Measurements from ENCODE around the gene PDE5A. TPM values are rescaled to one million over a fixed set of nuclear protein-coding genes. Genes with fewer than 3 reads are reported as not detected.

PDE5A gene
- total and polyA plus RNA-seq, 2 donors (not counting 1 experiment from before 2014, with no cell fraction given), result 0.49 to 1.4 TPM

- no peak for ATAC-seq (ENCODE audit: low read depth)
- Mint-ChIP-seq H3K27ac (no peak overlapping the region), H3K9me3 (ENCODE audit: insufficient read depth) (no peaks in the 10 kb centered on the region), H3K4me3 (no peak overlapping the region), H3K4me1 (no peaks in the 10 kb centered on the region), H3K27me3 (peaks cover 12% of the 10 kb centered on the region)
- H3K4me1 ChIP-seq (ENCODE audit: control insufficient read depth in 2 of 2, insufficient read depth in 2 of 2, low read length in 2 of 2), result no peaks in the 10 kb centered on the region
- WGBS (ENCODE audit: insufficient coverage), result no CpG with 5 or more reads among the region's 1 CpG
- H4K20me1 ChIP-seq (ENCODE audit: control insufficient read depth, insufficient read depth, low read length, poor library complexity, severe bottlenecking), result no peaks in the 10 kb centered on the region
- ChIA-PET POLR2A (no interaction called here), CTCF (no interaction called here)
- H2AFZ ChIP-seq (ENCODE audit: insufficient read depth, low read depth, low read length, poor library complexity, severe bottlenecking), result no peak overlapping the region
- no peak overlapping the region for H3K9ac ChIP-seq (ENCODE audit: low read length)
- no peak overlapping the region for H3K4me3 ChIP-seq (ENCODE audit: control extremely low read depth in 1 of 5, extremely low read depth in 1 of 5, insufficient read depth in 1 of 5, low read depth in 2 of 5, low read length in 4 of 5)
- DNase-seq, result no peak
- no peak for TF ChIP-seq CTCF (IDR thresholded peaks at IDR 0.05)
- TF ChIP-seq EZH2 (IDR thresholded peaks at IDR 0.05; ENCODE audit: borderline replicate concordance, insufficient read depth, low read depth, low read length, poor library complexity, severe bottlenecking), result no peak
- no peak overlapping the region for H3K27ac ChIP-seq (ENCODE audit: low read length in 2 of 2)
- intact Hi-C loops (cut with micrococcal nuclease), result no loop called here
- no peaks in the 10 kb centered on the region for H3K27me3 ChIP-seq (replicated peaks in 1 of 4; ENCODE audit: control extremely low read depth in 1 of 4, control insufficient read depth in 3 of 4, insufficient read depth in 4 of 4, low read length in 3 of 4)
- H3K79me2 ChIP-seq (ENCODE audit: control insufficient read depth, insufficient read depth, low read length), result no peaks in the 10 kb centered on the region
- H3K9me3 ChIP-seq (ENCODE audit: control extremely low read depth in 1 of 3, control insufficient read depth in 2 of 3, insufficient read depth in 1 of 3, low read length in 2 of 3), result no peaks in the 10 kb centered on the region
- no peaks in the 10 kb centered on the region for H3K36me3 ChIP-seq (replicated peaks in 1 of 2; ENCODE audit: control extremely low read depth in 1 of 2, control insufficient read depth in 1 of 2, extremely low read depth in 1 of 2, insufficient read depth in 2 of 2, low read length in 1 of 2)
- H3K4me2 ChIP-seq (replicated peaks; ENCODE audit: low read depth, low read length, poor library complexity, severe bottlenecking), result no peak overlapping the region
Observed at GRCh38 chr4:119661231-119661630, 32.6 kb upstream of the PDE5A start.

- ATAC-seq (ENCODE audit: low read depth) (no peak), DNase-seq (no peak)
- H3K27me3 Mint-ChIP-seq, result peaks cover 8% of the 10 kb centered on the region
- H3K9me3 Mint-ChIP-seq (ENCODE audit: insufficient read depth), result no peaks in the 10 kb centered on the region
- intact Hi-C loops (cut with micrococcal nuclease), result no loop called here
- H2AFZ ChIP-seq (ENCODE audit: insufficient read depth, low read depth, low read length, poor library complexity, severe bottlenecking), result no peak overlapping the region
- H3K79me2 ChIP-seq (ENCODE audit: control insufficient read depth, insufficient read depth, low read length), result no peaks in the 10 kb centered on the region
- no peaks in the 10 kb centered on the region for H3K36me3 ChIP-seq (replicated peaks in 1 of 2; ENCODE audit: control extremely low read depth in 1 of 2, control insufficient read depth in 1 of 2, extremely low read depth in 1 of 2, insufficient read depth in 2 of 2, low read length in 1 of 2)
- H3K27me3 ChIP-seq (replicated peaks in 1 of 4; ENCODE audit: control extremely low read depth in 1 of 4, control insufficient read depth in 3 of 4, insufficient read depth in 4 of 4, low read length in 3 of 4), result no peaks in the 10 kb centered on the region
- POLR2A ChIA-PET, result no interaction called here
- H3K9ac ChIP-seq (ENCODE audit: low read length), result no peak overlapping the region
- no peak overlapping the region for H3K4me3 ChIP-seq (ENCODE audit: control extremely low read depth in 1 of 5, extremely low read depth in 1 of 5, insufficient read depth in 1 of 5, low read depth in 2 of 5, low read length in 4 of 5)
- H3K4me3 Mint-ChIP-seq, result no peak overlapping the region
- no peaks in the 10 kb centered on the region for H3K4me1 Mint-ChIP-seq
- TF ChIP-seq EZH2 (IDR thresholded peaks at IDR 0.05; ENCODE audit: borderline replicate concordance, insufficient read depth, low read depth, low read length, poor library complexity, severe bottlenecking) (no peak), CTCF (IDR thresholded peaks at IDR 0.05) (no peak)
- no peaks in the 10 kb centered on the region for H3K4me1 ChIP-seq (ENCODE audit: control insufficient read depth in 2 of 2, insufficient read depth in 2 of 2, low read length in 2 of 2)
- no peak overlapping the region for H3K4me2 ChIP-seq (replicated peaks; ENCODE audit: low read depth, low read length, poor library complexity, severe bottlenecking)
- no peak overlapping the region for H3K27ac ChIP-seq (ENCODE audit: low read length in 2 of 2)
- CTCF ChIA-PET, result interaction anchor here (1.3 kb wide), 1 partner anchor 31 kb away, joined by 3 read pairs; the partner anchor contains the start of gene PDE5A
- no peaks in the 10 kb centered on the region for H4K20me1 ChIP-seq (ENCODE audit: control insufficient read depth, insufficient read depth, low read length, poor library complexity, severe bottlenecking)
- H3K9me3 ChIP-seq (ENCODE audit: control extremely low read depth in 1 of 3, control insufficient read depth in 2 of 3, insufficient read depth in 1 of 3, low read length in 2 of 3), result no peaks in the 10 kb centered on the region
- H3K27ac Mint-ChIP-seq, result no peak overlapping the region
Observed at GRCh38 chr4:119659576-119659975, 31.0 kb upstream of the PDE5A start.
